ENCODE measurements around the gene TNFSF8. TPM values are rescaled to one million over a fixed set of nuclear protein-coding genes. Genes with fewer than 3 reads are reported as not detected.

Gene TNFSF8
- total and polyA plus RNA-seq, 2 of the 4 experiments (the other 2 are of a cell fraction), result not detected

- TF ChIP-seq BHLHE40 (IDR thresholded peaks at IDR 0.05; ENCODE audit: low read depth, low read length), result no peak
- no peak for TF ChIP-seq POLR2A (IDR thresholded peaks at IDR 0.05; ENCODE audit: low read depth, low read length)
- peak; percentile 44 for TF ChIP-seq FOS (IDR thresholded peaks at IDR 0.05; ENCODE audit: low read depth, low read length)
- 0 out of 2 replicates have a peak, but pooled peaks have one; percentile 19 for TF ChIP-seq NFE2L2 (IDR thresholded peaks at IDR 0.05; ENCODE audit: low read depth, low read length)
- Histone ChIP-seq H3K79me1 (ENCODE audit: low read depth in 1 of 2, low read length in 2 of 2) (no peaks in the 10 kb centered on the region), H3K4me1 (ENCODE audit: control insufficient read depth, insufficient read depth, low read length) (peaks cover 25% of the 10 kb centered on the region), H3K9me3 (ENCODE audit: control insufficient read depth, insufficient read depth, low read length) (no peaks in the 10 kb centered on the region), H4K20me1 (ENCODE audit: insufficient read depth, low read length) (no peaks in the 10 kb centered on the region), H4K8ac (ENCODE audit: low read depth in 2 of 2, low read length in 2 of 2) (peak overlapping the region; percentile 3 to 83), H3K4me2 (ENCODE audit: low read depth, low read length) (no peak overlapping the region), H3K18ac (ENCODE audit: low read depth, low read length) (peak overlapping the region; percentile 92), H3K14ac (replicated peaks; ENCODE audit: low read depth, low read length) (peak overlapping the region; percentile 39), H3K56ac (ENCODE audit: extremely low read depth, insufficient read depth, low read length) (0 out of 2 replicates have a peak overlapping the region, but pooled peaks have one; percentile 4), H2BK20ac (ENCODE audit: low read depth, low read length) (peak overlapping the region; percentile 94), H3K9ac (ENCODE audit: low read depth, low read length) (no peak overlapping the region), H3K4ac (ENCODE audit: low read depth, low read length) (peak overlapping the region; percentile 75), H3K27me3 (ENCODE audit: control insufficient read depth, insufficient read depth, low read length) (no peaks in the 10 kb centered on the region), H3K36me3 (ENCODE audit: control insufficient read depth, insufficient read depth, low read length) (no peaks in the 10 kb centered on the region), H2BK120ac (ENCODE audit: low read depth, low read length) (peak overlapping the region; percentile 84), H3K4me3 (ENCODE audit: insufficient read depth, low read depth, low read length) (no peak overlapping the region), H3K23ac (ENCODE audit: low read depth, low read length) (peak overlapping the region; percentile 94; the same call in 1 of the 2 replicates), H2AK9ac (replicated peaks; ENCODE audit: low read depth, low read length, poor library complexity) (peak overlapping the region; percentile 76), H3K9me1 (ENCODE audit: insufficient read depth, low read length) (peaks cover 24% of the 10 kb centered on the region), H4K5ac (ENCODE audit: low read depth, low read length) (peak overlapping the region; percentile 73), H4K91ac (ENCODE audit: insufficient read depth, low read depth, low read length) (peak overlapping the region; percentile 93), H3K27ac (ENCODE audit: insufficient read depth, low read length) (peak overlapping the region; percentile 61), H2AFZ (replicated peaks; ENCODE audit: low read length, poor library complexity) (peak overlapping the region; percentile 74), H2BK5ac (ENCODE audit: low read depth, low read length, poor library complexity, severe bottlenecking) (peak overlapping the region; percentile 90), H2AK5ac (ENCODE audit: low read depth, low read length) (peak overlapping the region; percentile 93), H2BK15ac (ENCODE audit: low read depth, low read length) (peak overlapping the region; percentile 71)
- ATAC-seq (ENCODE audit: low read depth) (no peak), DNase-seq (peak; percentile 55)
- CTCF ChIA-PET, result interaction anchor here (1.1 kb wide), 1 partner anchor 13 kb away, joined by 6 read pairs; no protein-coding TSS in a partner anchor
- dilution Hi-C loops (cut with HindIII; ENCODE audit: low sequenced_read_pairs, unreplicated experiment), result no loop called here
- no TSS peak for BruUV-seq (replicated peaks)
- POLR2A ChIA-PET (ENCODE audit: unreplicated experiment), result no interaction called here
- WGBS, 2 experiments (ENCODE audit: extremely low coverage in 2 of 2, insufficient read length in 1 of 2), result no CpG with 5 or more reads among the region's 4 CpGs
- intact Hi-C loops (cut with micrococcal nuclease), result no loop called here
- in situ Hi-C loops (cut with MboI; ENCODE audit: low sequenced_read_pairs), result no loop called here
Observed at GRCh38 chr9:114893221-114894010, 37.0 kb downstream of the TNFSF8 start.

All from IMR-90 (cell line).